Measurements from ENCODE around the gene TRPV3.

GRCh38 chr17:3528880-3529511, 28.6 kb downstream of the TRPV3 start:
- TF ChIP-seq MAX (IDR thresholded peaks at IDR 0.05) (no peak), RAD21 (IDR thresholded peaks at IDR 0.05) (no peak)
